Endothelial cell of umbilical vein (primary cell): ENCODE results near the gene C8G.

ENCODE experiments used
- JUN ChIP-seq: IDR thresholded peaks from 2 replicates; pipeline ENCODE4 v1.6.1; 2011; ENCODE audit warnings: borderline replicate concordance, low read depth; ENCODE audit not compliant: insufficient read length, insufficient read depth
- MYC ChIP-seq: IDR thresholded peaks from one replicate; pipeline ENCODE4 v1.6.1; 2011; ENCODE audit warnings: mild to moderate bottlenecking, low read depth, low read length
- POLR2A ChIP-seq: IDR thresholded peaks from 2 replicates; pipeline ENCODE4 v1.6.1; 2012; ENCODE audit warnings: low read depth, mild to moderate bottlenecking, control low read depth, low read length
- POLR2AphosphoS5 ChIP-seq: IDR thresholded peaks from 2 replicates; pipeline ENCODE4 v1.6.1; 2012; ENCODE audit warnings: low read depth, mild to moderate bottlenecking, control low read depth, low read length, moderate library complexity; ENCODE audit not compliant: insufficient read depth
- TF ChIP-seq, protein P1 (sequence below), 2 donors: IDR thresholded peaks; 1 replicate in 1 of 2; 2 replicates in 1 of 2; pipeline ENCODE4 v1.5.1; 2011; ENCODE audit warnings: low read length in 2 of 2, mild to moderate bottlenecking in 2 of 2, moderate library complexity in 2 of 2, control low read depth in 1 of 2, inconsistent platforms in 1 of 2, low read depth in 1 of 2; ENCODE audit not compliant: insufficient read depth in 1 of 2; ENCODE audit errors: extremely low read depth in 1 of 2

DNA sequence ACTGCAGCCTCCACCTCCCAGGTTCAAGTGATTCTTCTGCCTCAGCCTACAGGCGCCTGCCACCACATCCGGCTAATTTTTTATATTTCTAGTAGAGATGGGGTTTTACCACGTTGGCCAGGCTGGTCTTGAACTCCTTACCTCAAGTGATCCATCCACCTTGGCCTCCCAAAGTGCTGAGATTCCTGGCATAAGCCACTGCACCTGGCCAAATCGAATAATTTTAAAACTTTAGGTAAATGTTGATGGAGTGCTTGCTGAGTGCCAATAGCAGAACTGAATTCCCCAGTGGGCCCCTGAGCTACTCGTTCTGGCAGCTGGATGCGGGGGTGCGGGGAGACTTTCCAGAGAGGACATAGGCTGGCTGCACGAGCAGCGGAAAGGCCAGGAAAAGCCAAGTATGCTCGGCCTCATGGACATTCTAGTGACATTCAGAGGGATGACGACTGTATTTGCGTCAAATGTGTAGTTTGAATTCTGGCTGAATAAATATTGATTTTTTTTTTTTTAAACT lies 41.9 kb upstream of the C8G start:
- TF ChIP-seq POLR2A (no peak), JUN (no peak), POLR2AphosphoS5 (no peak), MYC (no peak)
- TF ChIP-seq, protein P1, sequence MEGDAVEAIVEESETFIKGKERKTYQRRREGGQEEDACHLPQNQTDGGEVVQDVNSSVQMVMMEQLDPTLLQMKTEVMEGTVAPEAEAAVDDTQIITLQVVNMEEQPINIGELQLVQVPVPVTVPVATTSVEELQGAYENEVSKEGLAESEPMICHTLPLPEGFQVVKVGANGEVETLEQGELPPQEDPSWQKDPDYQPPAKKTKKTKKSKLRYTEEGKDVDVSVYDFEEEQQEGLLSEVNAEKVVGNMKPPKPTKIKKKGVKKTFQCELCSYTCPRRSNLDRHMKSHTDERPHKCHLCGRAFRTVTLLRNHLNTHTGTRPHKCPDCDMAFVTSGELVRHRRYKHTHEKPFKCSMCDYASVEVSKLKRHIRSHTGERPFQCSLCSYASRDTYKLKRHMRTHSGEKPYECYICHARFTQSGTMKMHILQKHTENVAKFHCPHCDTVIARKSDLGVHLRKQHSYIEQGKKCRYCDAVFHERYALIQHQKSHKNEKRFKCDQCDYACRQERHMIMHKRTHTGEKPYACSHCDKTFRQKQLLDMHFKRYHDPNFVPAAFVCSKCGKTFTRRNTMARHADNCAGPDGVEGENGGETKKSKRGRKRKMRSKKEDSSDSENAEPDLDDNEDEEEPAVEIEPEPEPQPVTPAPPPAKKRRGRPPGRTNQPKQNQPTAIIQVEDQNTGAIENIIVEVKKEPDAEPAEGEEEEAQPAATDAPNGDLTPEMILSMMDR (IDR thresholded peaks at IDR 0.05; ENCODE audit: extremely low read depth in 1 of 2, insufficient read depth in 1 of 2, low read depth in 1 of 2, low read length in 2 of 2) = no peak
